Umbilical cord (tissue), 2 donors: ENCODE data around the gene CCDC3. TPM values are rescaled to one million over a fixed set of nuclear protein-coding genes. Genes with fewer than 3 reads are reported as not detected.
A peak's percentile ranks its signal among the peaks of the same experiment; 100 is the strongest.

Experiments
- DNase-seq: peaks from one replicate; pipeline ENCODE4 v3.0.0-alpha.2; 2015; ENCODE audit warnings: low spot score
- total RNA-seq: library from RNA; depleted of rRNA; stranded (reverse); fragments of >200 nt; gene quantifications from one replicate; pipeline ENCODE4 v1.2.3, GENCODE V29; 2014; ENCODE audit warnings: low replicate concordance; ENCODE audit not compliant: insufficient read depth

The CCDC3 gene
- total RNA-seq, 1 donor from 2014 or later: 56.8 TPM

DNA sequence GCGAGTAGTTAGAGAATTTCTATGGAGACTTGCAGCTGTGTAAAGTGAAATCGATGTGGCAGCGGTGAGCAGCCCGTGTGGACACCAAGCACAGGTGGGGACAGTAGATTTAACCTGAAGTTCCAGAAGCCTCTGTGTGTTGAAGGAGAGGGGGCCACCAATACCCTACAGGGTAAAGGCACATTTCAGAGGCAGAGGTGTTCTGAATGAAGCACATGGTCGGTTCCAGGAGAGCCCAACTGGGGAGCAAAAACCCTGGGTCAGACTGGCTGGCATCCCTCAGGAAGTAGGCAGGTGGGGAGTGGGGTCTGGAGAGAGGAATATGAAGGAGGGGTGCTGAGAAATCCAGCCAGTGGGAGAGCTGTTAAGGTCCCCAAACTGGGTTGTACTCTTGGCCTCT is 76.6 kb downstream of the CCDC3 start:
- no peak for DNase-seq

GRCh38 chr10:12922117-12922900 is 79.2 kb downstream of the CCDC3 start:
- no peak for DNase-seq

DNA sequence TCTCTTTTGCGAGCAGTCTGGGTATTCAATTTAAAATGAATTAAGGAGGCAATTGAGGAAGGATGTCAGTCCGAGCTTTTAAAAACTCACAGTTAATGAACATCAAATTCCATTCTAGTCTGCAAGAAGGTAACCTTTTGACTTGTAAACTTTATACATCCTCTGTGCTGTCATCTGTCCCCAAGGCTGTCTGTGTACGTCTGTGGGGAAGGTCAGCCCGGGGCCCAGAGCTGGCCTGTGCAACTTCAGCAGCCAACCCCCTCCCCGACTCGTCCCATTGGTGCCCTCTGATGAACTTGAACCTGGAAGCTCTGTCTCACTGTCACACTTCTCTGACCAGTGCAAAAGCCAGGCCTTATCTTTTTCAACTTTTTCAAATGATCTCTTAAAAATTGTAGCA is 80.3 kb downstream of the CCDC3 start:
- no peak for DNase-seq

DNA sequence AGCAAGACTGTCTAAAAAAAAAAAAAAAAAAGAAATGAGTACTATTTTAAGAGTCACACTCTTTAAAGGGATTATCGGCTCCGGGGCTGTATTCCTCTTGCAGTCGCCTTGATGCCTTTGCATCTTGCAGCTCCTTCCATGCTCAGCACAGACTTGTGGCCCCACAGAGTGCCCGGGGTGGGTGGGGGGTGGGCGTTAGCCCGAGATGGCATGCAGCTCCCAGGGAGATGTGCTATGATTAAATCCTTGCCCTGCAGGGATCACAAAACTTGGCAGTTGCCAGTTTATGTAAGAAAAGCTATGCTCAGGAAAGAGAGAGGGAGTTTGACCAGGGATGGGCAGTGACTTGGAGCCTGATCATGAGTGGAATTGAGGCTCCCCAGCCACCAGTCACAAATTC is 81.9 kb downstream of the CCDC3 start:
- DNase-seq: peak; percentile 10

DNA sequence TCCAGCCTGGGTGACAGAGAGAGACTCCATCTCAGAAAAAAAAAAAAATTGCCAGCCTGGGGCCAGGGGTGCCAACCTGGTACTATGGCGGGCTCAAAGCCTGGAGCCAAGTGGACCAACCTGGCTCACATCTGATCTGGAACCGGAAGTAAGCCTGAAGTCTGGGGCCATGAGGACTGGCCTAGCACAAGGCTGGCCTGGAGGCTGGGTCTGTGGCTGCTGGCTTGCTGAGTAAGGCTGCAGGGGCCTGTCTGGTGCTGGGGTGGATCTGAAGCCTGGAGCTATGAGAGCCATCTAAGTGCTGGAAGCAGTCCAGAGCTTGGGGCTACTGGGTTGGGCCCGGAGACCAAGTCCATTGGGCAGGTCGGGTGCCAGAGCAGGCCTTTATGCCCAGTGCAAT is 84.9 kb downstream of the CCDC3 start:
- DNase-seq: no peak

DNA sequence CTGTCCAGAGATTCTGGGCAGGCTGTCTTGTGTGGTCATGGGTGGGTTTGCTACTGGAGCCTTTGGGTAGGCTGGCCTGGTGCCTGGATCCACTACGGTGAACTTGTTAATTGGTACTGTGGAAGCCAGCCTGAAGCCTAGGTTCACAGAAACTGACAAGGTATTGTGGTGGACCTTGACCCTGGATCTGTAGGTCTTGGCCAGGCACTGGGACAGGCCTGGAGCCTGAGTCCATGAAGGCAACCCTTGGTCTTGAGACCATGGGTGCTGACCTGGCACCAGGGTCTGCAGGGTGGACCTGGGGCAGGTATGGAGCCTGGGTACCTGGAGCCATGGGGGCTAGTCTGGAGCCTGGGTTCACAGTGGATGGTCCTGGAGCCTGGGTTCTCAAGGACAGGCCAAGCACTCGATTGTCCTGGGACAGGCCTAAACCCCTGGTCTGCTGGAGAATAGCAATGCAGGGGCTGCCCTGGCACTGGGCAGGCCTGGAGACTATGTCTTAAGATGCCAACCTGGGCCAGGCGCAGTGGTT is 85.8 kb downstream of the CCDC3 start:
- no peak for DNase-seq

DNA sequence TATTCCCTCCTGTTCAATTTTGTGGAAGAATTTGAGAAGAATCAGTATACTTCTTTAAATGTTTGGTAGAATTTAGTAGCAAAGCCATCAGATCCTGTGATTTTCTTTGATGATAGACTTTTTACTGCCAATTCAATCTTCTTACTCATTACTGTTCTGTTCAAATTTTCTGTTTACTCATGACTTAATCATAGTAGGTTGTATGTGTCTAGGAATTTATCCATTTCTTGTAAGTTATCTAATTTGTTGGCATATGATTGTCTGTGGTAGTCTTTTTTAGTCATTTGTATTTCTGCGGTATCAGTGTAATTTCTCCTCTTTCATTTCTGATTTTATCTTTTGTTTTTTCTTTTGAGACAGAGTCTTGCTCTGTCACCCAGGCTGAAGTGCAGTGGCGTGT is 87.4 kb downstream of the CCDC3 start:
- DNase-seq: no peak

- no peak for DNase-seq
Measured at GRCh38 chr10:12911795-12912194, 89.7 kb downstream of the CCDC3 start.

DNA sequence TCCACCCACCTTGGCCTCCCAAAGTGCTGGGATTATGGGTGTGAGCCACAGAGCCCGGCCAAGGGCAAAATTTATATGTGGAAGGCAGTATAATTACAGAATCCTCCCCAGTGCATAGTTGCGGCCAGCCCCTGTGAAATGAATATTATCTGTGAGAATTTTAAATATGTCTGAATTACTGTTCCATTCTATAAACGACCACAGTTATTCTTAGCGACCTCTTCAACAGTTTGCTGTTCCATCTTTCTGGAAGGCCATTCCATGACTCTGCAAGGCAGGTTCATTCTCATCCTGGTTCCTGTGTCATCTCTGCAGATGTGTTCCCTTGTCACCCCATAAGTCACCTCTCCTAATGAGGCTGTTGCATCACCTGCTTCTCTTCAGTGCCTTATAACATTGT is 90.7 kb downstream of the CCDC3 start:
- no peak for DNase-seq

DNA sequence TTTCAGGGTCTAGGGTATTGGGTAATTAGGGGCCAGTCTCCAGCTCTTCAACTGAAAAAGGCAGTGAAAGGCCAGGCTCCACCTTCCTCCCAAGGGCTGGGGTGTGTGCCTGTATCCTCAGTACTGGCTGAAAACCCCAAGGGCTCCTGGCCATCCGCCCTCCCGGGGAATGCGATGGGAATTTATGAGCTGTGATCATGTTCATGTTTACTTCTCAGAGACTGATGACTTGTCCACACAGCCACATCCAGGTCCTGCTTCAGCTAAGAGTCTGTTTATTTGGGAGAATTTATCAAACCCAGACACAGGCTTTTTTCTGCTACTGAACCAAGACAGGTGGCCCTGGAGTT is 91.7 kb downstream of the CCDC3 start:
- no peak for DNase-seq

DNA sequence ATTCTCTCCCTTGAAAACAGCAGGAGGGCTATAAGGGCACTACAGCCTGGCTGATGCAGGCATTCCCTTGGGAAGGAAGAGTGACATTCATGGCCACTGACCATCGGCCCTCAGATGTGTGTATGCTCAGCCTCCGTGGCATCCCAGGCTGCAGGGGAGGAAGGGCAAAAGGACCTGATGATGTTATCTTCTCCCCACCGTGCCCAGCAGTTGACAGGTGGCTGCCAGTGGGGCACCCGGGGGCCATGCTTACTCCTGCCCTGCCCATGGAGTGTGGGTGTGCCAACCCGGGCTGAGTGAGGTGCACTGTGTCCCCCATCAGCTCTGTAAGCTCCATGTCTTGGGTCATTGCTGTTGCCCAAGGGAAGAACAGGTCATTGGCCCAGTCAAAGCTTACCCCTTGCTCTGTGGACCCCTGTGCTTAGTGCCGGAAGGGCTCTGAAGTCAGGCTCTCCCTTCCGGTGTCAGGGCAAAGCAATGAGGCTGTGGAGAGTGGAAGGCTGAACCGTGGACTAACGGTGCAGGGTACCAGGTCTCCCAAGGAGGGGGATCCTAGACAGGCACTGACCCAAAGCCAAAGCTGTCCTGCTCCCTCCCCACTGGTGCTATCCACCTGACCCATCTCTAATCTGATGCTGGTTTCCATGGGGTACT is 92.2 kb downstream of the CCDC3 start:
- no peak for DNase-seq

DNA sequence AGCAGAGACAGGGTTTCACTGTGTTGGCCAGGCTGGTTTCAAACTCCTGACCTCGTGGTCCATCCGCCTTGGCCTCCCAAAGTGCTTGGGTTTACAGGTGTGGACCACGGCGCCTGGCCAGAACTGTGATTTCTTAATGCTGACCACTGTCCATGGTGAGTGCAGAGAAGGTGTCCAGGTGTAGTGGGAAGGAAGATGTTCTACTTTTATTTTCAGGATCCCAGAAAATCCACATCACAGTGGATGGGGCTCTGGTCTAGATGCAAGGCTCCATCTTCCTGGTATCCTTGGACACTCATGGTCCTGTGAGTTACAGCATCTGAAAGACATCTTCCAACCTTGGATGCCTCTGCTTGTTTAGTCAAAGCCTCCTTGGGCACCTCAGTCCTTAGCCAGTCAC is 92.7 kb downstream of the CCDC3 start:
- no peak for DNase-seq

- DNase-seq: peak; percentile 42
Measured at GRCh38 chr10:12907656-12908055, 93.9 kb downstream of the CCDC3 start.

DNA sequence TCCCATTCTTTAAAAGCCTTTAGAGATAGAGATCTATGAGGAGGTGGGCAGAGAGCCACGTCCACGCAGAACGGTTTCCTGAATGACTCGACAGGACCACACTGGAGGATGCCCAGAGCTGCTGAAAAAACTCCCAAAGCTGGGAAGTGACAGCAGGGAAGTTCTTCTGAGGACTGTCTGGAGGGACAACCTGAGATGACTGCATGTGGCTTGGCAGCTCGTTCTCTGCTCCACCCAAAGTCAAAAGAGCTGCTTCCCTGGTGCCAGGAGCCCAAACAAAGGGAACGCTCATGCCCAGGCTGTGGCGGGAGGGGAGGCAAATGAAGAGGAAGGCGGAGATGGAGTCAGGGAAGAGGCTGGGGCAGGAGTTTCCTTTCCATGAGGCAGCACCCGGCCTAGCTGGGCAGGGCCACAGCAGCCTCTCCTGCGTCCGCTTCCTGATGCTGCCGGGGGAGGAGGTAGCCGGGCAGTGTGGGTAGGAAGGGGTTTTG is 95.4 kb downstream of the CCDC3 start:
- DNase-seq: no peak

- DNase-seq: no peak
Measured at GRCh38 chr10:12905067-12905466, 96.4 kb downstream of the CCDC3 start.

DNA sequence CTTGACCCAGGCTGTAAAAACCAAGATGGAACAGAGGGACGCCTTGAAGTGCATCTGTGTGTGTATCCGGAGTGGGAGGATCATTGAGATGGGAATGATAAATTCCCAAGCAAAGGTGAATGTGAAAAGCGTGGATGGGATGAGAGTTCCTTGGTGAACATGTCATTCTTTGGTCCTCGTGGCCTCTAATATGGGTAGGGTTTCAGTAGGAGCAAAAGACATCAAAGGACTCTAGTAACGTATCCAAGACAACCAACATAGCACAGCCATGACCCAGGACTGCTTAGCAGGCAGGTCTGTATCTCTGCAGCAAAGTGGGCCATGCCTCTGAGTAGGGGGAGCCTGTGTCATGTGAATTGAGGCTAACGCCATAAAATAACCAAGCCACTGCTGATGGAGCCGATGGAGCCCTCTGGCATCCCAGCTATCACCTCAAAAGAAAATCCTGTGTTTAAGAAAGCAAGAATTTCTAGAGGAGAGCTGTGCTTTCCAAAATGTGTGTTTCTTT is 98.6 kb downstream of the CCDC3 start:
- no peak for DNase-seq

DNA sequence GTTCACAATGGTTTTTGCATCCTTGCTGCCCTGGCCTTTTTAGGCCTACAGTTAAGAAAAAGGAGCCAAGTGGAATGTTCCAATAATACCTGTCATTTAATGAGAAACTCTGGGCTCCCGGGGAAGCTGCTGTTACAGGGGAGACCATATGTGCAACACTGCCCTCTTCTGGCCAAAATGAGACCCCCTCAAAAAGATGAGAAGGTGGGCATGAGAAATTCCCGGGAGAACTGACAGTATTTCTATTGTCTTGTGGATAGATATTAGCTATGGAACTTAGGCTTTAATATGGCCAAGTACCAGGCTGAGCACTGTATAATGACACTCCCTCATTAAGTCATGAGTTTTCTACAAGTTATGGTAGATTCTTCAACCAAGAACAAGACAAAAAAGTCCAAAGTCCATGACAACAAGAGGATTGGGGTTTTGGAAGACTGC is 99.4 kb downstream of the CCDC3 start:
- DNase-seq: peak; percentile 62

GRCh38 chr10:12899546-12899945 is 102.0 kb downstream of the CCDC3 start:
- DNase-seq: no peak

GRCh38 chr10:12898271-12898670 is 103.2 kb downstream of the CCDC3 start:
- no peak for DNase-seq

DNA sequence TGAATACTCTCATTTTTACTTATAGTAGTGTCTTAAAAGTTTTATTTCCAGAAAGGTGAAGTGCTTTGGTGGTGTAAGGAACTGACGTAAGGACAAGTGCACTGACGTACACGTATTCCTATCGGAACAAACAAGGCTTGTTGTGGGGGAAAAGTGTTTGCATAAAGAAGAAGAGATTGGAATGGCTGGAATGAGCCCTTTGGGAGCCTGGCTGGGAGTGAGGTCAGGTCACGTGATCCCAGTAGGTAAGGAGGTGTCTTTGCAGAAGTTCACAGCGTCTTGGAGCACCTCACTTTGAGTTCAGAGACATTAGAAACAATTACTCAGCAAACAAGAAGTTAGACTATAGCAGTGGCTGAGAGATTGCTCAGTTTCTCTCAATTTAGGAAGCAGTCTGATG is 104.2 kb downstream of the CCDC3 start:
- DNase-seq: no peak

DNA sequence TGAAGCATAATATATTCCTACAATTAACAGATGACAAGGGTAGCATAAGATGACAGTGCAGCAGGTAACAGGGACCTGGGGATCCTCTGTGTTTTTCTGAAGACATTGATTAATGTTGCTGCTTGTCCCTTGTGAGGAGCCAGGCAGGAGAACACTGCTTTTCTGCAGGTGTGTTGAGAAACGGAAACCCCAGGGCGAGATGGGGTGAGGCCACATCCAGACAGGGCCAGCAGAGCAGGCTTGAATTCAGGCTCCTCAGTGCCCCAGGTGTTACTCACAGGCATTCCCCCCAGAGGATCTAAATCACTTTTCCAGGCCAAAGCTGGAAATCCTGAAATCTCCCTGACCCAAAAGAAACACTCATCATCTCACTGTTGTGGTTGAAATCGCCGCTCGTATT is 105.3 kb downstream of the CCDC3 start:
- DNase-seq: no peak

DNA sequence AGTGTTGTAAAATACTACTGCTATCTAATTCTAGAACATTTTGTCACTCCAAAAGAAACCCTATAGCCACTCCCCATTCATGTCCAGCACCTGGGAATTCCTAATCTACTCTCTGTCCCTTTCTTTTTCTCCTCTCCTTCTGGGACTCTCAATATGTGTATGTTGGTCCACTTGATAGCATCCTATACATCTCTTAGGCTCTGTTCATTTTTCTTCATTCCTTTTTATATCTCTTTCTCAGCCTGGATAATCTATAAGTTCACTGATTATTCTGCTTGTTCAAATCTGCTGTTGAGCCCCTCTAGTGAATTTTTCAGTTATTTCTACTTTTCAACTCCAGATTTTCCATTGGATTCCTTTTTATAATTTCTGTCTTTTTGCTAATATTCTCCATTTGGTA is 108.6 kb downstream of the CCDC3 start:
- no peak for DNase-seq

DNA sequence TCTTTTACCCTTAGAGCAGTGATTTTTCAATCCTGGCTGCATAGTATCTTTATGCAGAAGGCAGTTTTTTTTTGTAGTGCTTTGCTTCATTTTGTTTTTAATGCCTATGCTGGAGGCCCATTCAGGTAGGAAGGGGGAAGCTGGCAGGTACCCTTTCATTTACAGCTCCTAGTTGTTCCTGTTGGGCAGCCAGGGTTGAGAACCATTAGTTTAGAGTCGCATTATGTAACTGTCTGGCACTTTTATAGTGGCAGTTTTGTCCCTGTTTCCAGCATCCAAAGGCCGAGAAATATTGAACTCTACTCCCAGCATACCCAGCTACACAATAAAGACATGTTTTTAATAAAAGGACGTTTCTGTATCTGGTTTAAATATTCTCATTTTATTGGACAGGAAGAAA is 110.6 kb downstream of the CCDC3 start:
- no peak for DNase-seq
